KG1 (cell line): ENCODE results near the gene PSG4.
"Not testable (repeated sequence)": the region's sequence is repeated elsewhere in the genome, so short reads cannot be mapped to it uniquely, and the experiment has no call there.

ENCODE experiments used
- DNase-seq: peaks from one replicate; lab custom pipeline; 2025; lab: John Stamatoyannopoulos, UW

The PSG4 gene

DNA sequence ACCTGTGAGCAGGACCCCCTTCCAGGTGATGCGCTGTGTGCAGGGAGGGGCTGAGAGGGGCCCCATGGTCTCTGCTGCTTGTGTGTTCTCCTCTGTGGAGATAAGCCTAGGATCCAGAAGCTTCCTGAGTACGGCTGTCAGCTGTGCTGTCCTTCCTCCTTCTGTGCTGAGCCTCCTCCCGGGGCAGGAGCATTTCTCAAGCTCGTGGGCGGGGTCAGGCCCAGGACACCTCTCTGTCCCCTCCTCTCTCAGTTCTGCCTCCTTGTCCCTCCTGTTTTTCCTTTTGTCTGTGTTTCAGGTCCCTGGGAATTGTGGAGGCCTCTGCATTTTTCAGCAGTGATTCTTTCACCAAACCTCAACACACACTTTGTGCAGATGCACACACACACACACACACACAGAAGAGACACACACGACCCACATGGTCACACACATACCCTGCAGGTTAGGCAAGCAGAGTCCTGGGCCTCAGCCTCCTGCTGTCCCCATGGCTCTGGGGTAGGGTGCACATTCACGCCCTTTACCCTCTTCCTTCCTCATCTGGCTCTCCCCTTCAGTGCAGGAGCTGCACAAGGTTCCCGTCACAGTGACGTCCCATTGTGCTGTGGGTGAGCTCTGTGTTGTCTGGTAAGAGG, at the start of gene PSG4:
Gene PSG4, minus strand, starts transcription at position 168 of the 635 bp plus-strand sequence. Its CDS starts 102 bp downstream, at position 66.
- DNase-seq: not testable (repeated sequence)

DNA sequence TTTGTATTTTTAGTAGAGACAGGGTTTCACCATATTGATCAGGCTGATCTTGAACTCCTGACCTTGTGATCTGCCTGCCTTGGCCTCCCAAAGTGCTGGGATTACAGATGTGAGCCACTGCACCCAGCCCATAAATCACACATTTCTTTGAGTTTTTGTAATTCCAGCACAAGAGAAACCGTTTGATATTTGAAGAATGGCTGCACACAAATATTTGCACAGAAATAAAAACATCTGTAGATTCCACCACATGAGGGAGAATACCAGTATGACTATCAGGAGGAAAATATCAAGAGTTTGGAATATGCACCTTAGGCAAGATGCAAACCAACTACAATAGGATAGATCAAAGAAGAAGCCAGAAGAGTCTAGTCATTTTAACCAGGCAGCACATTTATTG, 46.0 kb upstream of the PSG4 start:
- not testable (repeated sequence) for DNase-seq

DNA sequence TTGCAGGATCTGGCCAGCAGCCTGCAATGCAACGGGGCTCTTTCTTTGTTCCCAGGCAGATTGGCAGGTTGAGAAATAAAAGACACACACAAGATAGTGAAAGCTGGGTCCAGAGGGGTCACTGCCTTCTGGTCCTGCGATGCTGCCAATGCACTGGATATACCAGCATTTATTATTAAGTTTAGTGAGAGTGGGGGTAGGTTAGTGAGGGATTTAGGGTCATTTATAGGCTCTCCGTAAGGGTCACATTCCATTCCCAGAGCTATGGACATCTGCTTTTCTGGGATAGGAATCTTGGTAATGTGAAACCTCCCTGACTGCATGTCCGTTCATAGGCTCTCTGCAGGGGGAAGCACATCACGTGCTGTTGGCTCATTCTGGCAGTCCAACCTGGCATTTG, 44.9 kb upstream of the PSG4 start:
- DNase-seq: not testable (repeated sequence)

DNA sequence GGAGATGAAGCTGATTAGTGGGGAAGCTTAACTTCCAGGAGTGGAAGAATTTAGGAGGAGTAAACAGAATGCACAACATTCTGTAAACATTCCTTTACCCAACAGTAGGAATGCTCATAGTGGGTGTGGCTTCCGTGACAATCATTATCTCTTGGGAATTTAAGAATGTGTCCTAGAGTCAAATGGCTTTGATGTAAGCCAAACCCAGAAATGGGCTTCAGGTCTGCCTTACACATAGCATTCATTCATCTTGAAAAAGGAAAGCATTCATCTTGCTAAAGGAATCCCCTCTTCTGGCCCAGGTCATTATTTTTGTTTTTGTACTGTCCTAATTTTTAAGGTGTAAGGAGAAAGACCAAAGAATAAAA, 43.2 kb upstream of the PSG4 start:
- not testable (repeated sequence) for DNase-seq

DNA sequence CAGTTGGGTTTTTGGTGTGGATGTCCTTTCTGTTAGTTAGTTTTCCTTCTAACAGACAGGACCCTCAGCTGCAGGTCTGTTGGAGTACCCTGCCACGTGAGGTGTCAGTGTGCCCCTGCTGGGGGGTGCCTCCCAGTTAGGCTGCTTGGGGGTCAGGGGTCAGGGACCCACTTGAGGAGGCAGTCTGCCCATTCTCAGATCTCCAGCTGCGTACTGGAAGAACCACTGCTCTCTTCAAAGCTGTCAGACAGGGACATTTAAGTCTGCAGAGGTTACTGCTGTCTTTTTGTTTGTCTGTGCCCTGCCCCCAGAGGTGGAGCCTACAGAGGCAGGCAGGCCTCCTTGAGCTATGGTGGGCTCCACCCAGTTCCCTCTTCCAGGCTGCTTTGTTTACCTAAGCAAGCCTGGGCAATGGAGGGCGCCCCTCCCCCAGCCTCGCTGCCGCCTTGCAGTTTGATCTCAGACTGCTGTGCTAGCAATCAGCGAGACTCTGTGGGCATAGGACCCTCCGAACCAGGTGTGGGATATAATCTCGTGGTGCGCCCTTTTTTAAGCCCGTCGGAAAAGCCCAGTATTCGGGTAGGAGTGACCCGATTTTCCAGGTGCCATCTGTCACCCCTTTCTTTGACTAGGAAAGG, 41.9 kb upstream of the PSG4 start:
- not testable (repeated sequence) for DNase-seq

DNA sequence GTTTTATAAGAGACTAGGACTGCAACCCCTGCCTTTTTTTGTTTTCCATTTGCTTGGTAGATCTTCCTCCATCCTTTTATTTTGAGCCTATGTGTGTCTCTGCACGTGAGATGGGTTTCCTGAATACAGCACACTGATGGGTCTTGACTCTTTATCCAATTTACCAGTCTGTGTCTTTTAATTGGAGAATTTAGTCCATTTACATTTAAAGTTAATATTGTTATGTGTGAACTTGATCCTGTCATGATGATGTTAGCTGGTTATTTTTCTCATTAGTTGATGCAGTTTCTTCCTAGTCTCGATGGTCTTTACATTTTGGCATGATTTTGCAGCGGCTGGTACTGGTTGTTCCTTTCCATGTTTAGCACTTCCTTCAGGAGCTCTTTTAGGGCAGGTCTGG, 40.4 kb upstream of the PSG4 start:
- not testable (repeated sequence) for DNase-seq

DNA sequence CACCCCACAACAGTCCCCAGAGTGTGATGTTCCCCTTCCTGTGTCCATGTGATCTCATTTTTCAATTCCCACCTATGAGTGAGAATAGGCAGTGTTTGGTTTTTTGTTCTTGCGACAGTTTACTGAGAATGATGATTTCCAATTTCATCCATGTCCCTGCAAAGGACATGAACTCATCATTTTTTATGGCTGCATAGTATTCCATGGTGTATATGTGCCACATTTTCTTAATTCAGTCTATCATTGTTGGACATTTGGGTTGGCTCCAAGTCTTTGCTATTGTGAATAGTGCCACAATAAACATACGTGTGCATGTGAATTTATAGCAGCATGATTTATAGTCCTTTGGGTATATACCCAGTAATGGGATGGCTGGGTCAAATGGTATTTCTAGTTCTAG, 36.8 kb upstream of the PSG4 start:
- not testable (repeated sequence) for DNase-seq

DNA sequence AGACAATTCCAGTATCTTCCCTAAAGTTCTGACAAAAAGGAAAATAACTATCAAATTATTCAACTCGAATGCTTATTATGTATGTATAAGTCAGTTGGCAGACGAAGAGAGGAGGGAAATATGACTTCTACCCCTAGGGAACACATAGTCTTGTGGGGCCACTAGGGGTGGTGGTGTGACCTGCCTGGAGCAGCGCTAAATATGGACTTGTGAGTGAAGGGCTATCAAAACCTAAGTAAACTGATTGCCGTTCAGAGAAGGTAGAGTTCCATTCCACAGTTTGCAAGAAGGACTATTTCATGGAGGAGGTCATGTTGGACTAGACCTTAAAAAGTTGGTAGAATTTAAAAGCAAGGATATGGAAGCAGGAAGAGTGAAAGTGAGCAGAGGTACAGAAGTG, 32.8 kb upstream of the PSG4 start:
- DNase-seq: not testable (repeated sequence)

DNA sequence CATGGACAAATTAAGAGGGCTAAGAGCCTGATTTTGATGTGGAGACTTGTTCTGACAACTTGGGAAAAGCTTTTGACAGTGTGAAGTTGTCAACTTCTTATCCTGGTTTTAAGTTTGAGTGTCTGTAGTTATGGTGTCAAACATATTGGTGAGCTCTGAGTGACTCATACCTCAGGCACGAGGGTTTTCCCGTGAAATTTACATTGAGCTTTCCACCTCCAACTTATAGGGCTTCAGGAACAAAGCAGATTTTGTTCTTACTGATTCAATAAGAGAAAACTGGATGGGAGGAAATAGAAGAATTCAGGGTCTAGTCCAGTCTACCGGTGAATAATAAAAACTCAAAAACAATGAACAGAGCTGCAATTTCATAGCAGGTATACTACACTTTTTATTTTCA, 30.2 kb upstream of the PSG4 start:
- DNase-seq: not testable (repeated sequence)

DNA sequence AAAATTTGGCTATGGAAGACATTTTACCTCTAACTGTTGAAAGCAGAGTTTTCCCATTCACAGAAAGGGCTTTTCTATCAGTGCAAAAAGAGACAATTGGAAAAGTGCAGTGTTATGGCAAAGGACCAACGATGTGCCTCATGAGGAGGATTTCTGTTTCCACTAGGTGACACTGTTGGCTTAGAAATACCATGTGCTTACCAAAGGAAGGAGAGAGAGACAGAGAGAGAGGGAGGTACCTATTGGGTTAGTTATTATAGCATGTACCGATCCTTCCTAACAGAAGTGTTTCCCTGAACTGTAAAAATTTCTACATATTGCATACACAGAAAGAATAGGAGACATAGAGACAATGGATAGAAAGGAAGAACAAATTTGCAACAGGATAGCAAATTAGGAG, 23.9 kb upstream of the PSG4 start:
- no peak for DNase-seq

DNA sequence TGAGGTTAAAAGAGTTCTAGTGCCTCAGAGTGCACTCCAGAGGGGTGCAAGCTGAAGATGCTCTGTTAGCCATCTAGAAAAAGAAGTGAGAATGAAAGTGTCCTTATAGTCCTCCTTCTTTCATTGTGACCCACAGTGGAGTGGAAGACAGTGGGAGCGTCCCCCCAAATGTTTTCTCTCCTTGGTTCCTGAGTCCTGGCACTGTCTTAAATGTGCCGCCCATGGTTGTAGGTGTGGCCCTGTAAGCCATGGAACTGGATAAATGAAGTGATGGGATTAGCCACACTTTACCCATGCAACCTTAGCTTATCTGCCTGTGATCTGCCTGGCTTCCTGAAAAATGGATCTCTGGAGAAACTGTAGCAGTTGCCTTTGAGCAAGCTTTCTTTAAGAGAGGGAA, 23.3 kb upstream of the PSG4 start:
- not testable (repeated sequence) for DNase-seq

DNA sequence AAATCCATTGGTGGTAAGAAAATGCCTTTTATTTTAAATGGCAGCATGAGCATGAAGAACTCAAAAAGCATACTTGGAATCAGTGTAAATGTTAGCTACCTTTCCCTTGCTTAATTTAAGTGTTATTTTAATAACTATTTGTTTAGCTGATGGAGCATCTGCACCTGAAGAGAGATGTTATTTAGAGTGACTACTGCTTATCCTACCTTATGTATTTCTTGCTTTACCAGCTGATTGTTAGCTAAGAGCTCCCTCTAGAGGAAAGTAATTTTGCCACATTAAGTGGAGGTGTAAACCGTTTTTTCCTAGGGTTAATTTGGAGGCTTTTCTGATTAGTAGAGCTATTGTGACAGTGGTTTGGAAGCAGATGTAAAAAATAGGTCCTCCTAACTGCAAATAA, 21.5 kb upstream of the PSG4 start:
- not testable (repeated sequence) for DNase-seq

DNA sequence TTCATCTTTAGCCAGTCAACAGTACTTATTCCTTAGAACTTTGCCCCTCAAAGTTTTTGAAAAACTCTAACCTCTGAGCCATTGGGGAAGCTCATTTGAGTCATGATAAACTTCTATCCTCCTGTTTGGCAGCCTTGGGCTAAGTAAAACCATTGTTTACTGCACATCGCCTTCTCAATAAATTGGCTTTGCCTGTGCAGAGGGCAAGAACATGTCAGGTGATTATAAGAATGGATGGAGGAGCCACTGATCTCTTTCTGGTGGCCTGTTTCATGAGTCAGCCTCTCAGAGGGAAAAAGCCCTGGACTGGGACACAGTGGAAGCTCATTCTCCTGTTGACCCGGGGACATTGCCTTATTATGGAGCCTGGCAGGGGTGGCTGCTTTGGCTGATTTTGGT, 19.4 kb upstream of the PSG4 start:
- DNase-seq: no peak

DNA sequence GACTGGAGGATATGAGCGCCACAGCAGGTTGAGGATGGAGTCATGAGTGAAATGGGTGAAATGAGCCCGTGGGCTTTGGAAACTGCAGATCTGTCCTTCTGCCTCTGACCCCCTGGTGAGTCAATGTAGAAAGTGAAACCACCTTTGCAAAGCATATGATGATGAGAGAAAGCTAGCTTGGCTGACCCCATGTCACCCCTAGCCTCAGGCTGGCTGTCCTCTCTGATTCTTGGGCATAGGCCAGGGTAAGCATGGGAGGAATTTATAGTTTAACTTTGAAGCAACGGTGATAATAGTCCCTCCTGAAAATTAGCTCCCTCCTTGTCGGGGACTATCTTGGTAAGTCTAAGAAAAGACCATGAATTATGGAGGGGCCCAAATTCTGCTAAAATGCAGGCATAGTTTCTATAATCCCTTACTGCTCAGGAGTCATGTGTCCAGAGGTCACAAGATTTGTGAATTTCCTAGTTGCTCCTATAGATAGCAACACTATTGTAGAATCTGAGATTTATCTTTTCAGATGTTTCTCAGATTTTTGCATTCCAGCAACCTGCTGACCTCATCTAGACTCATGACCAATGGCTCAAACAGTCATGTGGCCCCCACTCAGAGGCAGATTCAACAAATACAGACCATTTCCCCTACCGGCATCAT, 18.9 kb upstream of the PSG4 start:
- DNase-seq: not testable (repeated sequence)

DNA sequence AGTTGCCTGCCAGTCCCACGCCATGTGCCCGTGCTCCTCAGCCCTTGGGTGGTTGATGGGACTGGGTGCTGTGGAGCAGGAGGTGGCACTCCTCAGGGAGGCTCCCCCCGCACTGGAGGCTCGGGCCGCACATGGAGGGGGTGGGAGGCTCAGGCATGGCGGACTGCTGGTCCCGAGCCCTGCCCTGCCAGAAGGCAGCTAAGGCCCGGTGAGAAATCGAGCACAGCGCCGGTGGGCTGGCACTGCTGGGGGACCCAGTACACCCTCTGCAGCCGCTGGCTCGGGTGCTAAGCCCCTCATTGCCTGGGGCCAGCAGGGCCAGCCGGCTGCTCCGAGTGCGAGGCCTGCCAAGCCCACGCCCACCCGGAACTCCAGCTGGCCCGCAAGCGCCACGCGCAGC, 16.5 kb upstream of the PSG4 start:
- not testable (repeated sequence) for DNase-seq

DNA sequence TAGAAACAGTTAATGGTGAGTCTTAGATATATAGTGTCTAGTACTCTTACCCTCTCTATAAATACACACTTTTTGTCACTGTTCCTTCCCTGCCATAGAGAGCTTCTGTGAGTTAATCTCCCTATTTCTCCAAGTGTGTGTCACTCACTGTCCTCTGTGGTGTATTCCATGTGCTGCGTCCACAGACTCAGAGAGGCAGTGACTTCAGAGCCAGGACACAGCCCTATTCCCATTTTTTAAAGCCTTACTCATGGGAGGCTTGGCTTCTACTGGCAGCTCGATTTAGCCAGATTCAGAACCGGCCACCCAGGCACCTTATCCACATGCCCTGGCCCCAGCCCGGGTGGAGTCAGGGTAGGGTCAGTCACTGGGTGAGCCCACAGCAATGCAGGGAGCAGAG, 13.7 kb upstream of the PSG4 start:
- not testable (repeated sequence) for DNase-seq

DNA sequence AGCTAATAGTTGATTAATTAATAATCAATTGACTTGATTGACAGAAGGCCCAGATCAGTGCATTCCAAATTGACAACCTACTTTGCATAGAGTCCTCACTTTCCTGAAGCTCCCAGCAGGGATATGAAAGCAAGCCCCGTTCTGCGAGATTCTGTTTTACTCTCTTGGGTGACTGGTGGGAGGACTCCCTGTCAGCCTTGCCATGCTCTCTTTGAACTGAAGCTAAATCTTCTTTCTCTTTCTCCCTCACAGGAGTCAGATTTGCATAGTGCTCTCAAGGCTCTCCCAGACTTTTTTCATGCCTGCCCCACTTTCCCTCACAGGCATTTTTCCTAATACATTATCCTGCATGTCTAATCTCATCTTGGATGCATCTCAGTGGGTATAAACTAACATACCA, 10.4 kb upstream of the PSG4 start:
- DNase-seq: not testable (repeated sequence)

DNA sequence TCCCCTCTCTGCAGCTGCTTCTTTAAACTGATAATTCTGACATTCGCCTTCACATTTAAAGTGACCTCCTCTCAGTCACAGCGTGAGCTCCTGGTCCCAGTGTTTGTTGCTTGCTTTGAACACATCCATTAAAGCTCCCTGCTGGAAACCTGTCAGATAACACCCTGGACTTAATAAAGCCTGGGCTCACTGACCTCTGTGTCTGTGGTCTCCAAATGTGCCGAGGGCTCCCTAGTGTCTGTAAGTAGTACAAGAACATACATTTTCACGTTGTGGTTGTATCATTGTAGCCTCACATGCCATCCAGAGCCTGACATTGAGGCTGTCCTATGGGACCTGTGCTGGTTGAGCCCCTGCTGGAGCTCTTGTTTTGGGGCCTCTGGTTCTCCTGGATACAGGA, 2.6 kb upstream of the PSG4 start:
- DNase-seq: no peak

DNA sequence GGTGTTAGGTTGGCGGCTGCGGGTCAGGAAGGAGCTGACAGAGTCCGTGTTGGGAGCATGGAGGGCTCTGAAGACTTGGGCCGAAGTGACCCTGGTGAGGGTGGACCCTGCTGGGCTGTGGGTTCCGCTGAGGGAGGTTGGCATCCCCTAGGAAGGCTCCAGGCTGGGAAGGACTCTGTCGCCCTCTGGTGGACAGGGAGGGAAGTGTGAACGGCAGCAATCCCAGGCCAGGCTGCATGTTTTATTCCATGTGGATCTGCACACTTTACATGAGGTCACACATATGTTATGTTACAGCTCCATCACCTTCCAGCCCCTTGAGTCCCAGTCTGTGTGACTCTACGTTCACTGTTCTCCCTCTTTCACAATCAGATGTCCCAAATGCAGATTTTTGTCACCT, 1.7 kb upstream of the PSG4 start:
- not testable (repeated sequence) for DNase-seq

DNA sequence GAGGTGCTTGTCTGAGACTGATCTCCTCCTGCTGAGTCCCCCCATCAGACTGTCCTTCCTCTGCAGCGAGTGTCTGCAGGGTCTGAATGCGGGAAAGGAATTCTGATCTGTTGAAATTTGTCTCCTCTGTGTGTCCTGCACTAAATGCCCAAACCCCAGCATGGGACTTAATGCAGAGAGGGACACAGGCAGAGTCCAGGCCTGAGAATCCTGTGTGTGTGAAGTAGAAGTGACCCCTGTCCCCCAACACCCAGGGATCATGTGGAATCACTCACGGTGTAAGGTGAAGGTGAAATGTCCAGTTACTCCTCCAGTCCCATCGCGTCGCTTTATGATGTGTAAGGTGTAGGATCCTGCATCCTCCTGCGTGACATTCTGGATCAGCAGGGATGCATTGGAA, 1.8 kb downstream of the PSG4 start:
- DNase-seq: not testable (repeated sequence)

DNA sequence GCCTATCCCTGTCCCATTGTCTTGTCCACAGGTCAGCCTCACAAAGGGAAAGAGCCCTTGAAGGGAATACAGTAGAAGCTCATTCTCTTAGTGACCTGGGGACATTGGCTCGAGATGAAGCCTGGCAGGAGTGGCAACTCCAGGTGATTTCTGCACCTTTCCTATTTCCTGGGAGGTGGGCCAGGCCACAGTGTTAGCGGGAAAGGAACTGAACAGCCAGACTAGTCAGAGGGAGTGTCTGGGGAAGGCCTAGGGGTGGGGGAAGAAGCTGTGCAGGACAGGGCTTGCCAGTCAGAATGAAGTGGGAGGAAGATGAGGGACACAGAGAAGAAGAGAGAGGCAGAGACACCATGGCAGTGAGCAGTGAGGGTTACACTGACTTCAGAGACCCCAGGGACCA, 3.5 kb downstream of the PSG4 start:
- not testable (repeated sequence) for DNase-seq

DNA sequence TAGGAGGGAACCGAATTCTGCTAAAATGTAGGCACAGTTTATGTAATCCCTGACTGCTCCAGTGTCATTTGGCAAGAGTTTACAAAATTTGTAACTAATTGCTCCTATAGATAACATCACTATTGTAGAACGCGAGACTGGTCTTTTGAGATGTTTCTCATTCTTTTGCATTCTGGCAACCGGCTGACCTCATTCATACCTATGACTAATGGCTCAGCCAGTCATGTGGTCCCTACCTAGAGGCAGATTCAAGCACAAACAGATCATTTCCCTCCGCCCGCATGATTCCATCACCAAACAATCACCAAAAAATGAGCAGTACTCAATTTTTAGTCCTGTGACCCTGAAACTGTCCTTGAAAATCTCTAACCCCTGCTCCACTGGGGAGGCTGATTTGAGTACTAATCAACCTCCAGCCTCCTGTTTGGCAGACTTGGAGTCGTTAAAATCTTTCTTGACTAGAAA, 4.1 kb downstream of the PSG4 start:
- DNase-seq: not testable (repeated sequence)
